Esophagus muscularis mucosa (tissue), 4 donors: ENCODE measurements around the gene KCNQ1. TPM values are rescaled to one million over a fixed set of nuclear protein-coding genes. Genes with fewer than 3 reads are reported as not detected.

Source experiments
- DNase-seq: peaks from one replicate; pipeline ENCODE4 v3.0.0-alpha.2; 2017; ENCODE audit errors: extremely low spot score
- H3K27ac ChIP-seq, 4 donors: fragments of 200-600 bp; sonication (generic); replicated peaks in 1 of 4; 1 replicate in 3 of 4; 2 replicates in 1 of 4; pipeline ENCODE4 v1.5.1; 2016 to 2019; ENCODE audit warnings: mild to moderate bottlenecking in 1 of 4
- H3K27me3 ChIP-seq, 4 donors: fragments of 200-600 bp; sonication (generic); one replicate each; pipeline versions ENCODE4 v1.5.1 to v1.6.0; 2016 to 2019
- H3K36me3 ChIP-seq, 4 donors: fragments of 200-600 bp; sonication (generic); one replicate each; pipeline ENCODE4 v1.5.1; 2016 to 2019
- H3K4me1 ChIP-seq, 4 donors: fragments of 200-600 bp; sonication (generic); one replicate each; pipeline ENCODE4 v1.5.1; 2016 to 2019
- H3K4me3 ChIP-seq, 4 donors: fragments of 200-600 bp; sonication (generic); 1 replicate in 2 of 4; 2 replicates in 2 of 4; pipeline ENCODE4 v1.5.1; 2016 to 2019; ENCODE audit warnings: mild to moderate bottlenecking in 4 of 4, moderate library complexity in 1 of 4
- H3K9me3 ChIP-seq, 4 donors: fragments of 200-600 bp; sonication (generic); 1 replicate in 3 of 4; 2 replicates in 1 of 4; pipeline ENCODE4 v1.5.1; 2016 to 2019
- CTCF ChIP-seq, 3 experiments: fragments of 200-600 bp in 2 of 3; fragments of 450-650 bp in 1 of 3; sonication (generic) in 2 of 3; IDR thresholded peaks; one replicate each; pipeline ENCODE4 v1.5.1; 2017 to 2019; ENCODE audit warnings: antibody characterized with exemption in 3 of 3, mild to moderate bottlenecking in 2 of 3, moderate library complexity in 1 of 3
- EP300 ChIP-seq: sonication (generic); formaldehyde crosslinking; IDR thresholded peaks from one replicate; pipeline ENCODE4 v1.6.1; 2017; ENCODE audit warnings: antibody characterized with exemption
- POLR2A ChIP-seq: fragments of 450-650 bp; IDR thresholded peaks from one replicate; pipeline ENCODE4 v1.6.1; 2017; ENCODE audit warnings: antibody characterized with exemption, moderate library complexity, mild to moderate bottlenecking, low read depth
- POLR2AphosphoS5 ChIP-seq, 2 donors: sonication (generic); formaldehyde crosslinking; IDR thresholded peaks; one replicate each; pipeline ENCODE4 v1.6.1; 2017; ENCODE audit warnings: antibody characterized with exemption in 2 of 2
- WGBS: methylation state at CpG from one replicate; pipeline ENCODE4 v1.1.5; 2018; 5-methylcytosine and 5-hydroxymethylcytosine counted together
- intact Hi-C: fragments of 100-400 bp; cut with DNase I; formaldehyde crosslinking; loops from one replicate; pipeline ENCODE4 v1.15.1; 2023
- total RNA-seq, 4 donors: library from RNA; depleted of rRNA; stranded (reverse); fragments of >200 nt; gene quantifications; one replicate each; pipeline versions ENCODE4 v1.1.0 to v1.2.1, GENCODE V29; 2016

Gene KCNQ1
- total RNA-seq, 4 donors from 2014 or later, result 2.1 to 5.9 (median 4.3) TPM

DNA sequence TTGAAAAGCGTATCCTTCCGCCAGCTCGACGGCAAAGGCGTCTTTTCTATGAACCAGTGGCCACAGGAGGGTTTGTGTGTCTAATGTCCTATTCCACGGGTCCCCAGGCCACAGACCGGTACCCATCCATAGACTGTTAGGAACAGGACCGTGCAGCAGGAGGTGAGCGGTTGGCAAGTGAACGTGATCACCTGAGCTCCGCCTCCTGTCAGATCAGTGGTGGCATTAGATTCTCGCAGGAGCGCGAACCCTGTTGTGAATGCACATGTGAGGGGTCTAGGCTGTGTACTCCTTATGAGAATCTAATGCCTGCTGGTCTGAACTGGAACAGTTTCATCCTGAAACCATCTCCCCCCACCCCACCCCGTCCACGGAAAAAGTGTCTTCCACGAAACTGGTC lies 317.6 kb downstream of the KCNQ1 start:
- no peak for TF ChIP-seq POLR2AphosphoS5 (IDR thresholded peaks at IDR 0.05)
- DNase-seq, result peak; percentile 92
- 93% methylated on average over 13 of the region's 17 CpGs for WGBS
- Histone ChIP-seq H3K27ac (no peak overlapping the region), H3K4me3 (no peak overlapping the region), H3K9me3 (no peaks in the 10 kb centered on the region), H3K4me1 (no peaks in the 10 kb centered on the region), H3K27me3 (no peaks in the 10 kb centered on the region), H3K36me3 (no peaks in the 10 kb centered on the region)
- intact Hi-C loops, result no loop called here

- DNase-seq, result peak; percentile 45
- intact Hi-C loops, result no loop called here
- WGBS, result 68% methylated on average over 4 of the region's 4 CpGs
These were observed 319.2 kb downstream of the KCNQ1 start for GRCh38 chr11:2763984-2764383.

GRCh38 chr11:2765491-2765890 lies 320.7 kb downstream of the KCNQ1 start:
- DNase-seq, result no peak
- Histone ChIP-seq H3K27me3 (no peaks in the 10 kb centered on the region), H3K4me1 (no peaks in the 10 kb centered on the region), H3K27ac (no peak overlapping the region), H3K4me3 (no peak overlapping the region), H3K36me3 (peaks cover 0 to 5% (median 0%) of the 10 kb centered on the region in 4 donors), H3K9me3 (no peaks in the 10 kb centered on the region)
- 92% methylated on average over 3 of the region's 3 CpGs for WGBS
- intact Hi-C loops, result no loop called here
- TF ChIP-seq EP300 (no peak), CTCF (IDR thresholded peaks at IDR 0.05) (no peak), POLR2AphosphoS5 (IDR thresholded peaks at IDR 0.05) (no peak), POLR2A (no peak)

More at GRCh38 chr11:2763984-2764383, 319.2 kb downstream of the KCNQ1 start:
- Histone ChIP-seq H3K9me3 (no peaks in the 10 kb centered on the region), H3K4me1 (no peaks in the 10 kb centered on the region), H3K27ac (no peak overlapping the region), H3K4me3 (no peak overlapping the region), H3K36me3 (peaks cover 0 to 3% (median 0%) of the 10 kb centered on the region in 4 donors), H3K27me3 (no peaks in the 10 kb centered on the region)
- no peak for TF ChIP-seq POLR2AphosphoS5 (IDR thresholded peaks at IDR 0.05)
- no peak for TF ChIP-seq EP300
- no peak for TF ChIP-seq CTCF (IDR thresholded peaks at IDR 0.05)
- TF ChIP-seq POLR2A, result no peak

DNA sequence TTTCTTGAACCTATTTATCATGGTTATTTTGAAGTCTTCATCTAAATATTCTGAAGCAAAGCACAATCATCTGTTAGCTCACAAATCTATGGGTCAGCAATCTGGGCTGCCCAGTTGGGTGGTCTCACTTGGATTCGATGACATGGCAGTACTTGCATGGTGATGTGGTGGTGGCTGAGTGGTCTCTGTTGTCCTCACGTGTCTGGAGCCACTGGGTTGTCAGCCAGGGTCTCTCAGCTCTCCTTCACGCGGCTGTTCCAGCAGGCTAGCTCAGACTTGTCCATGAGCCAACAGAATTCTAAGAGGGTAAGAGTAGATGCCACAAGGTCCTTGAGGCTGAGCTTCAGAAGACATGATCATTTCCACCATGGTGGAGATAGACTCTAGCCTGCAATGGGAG lies 321.4 kb downstream of the KCNQ1 start:
- Histone ChIP-seq H3K27ac (no peak overlapping the region), H3K27me3 (no peaks in the 10 kb centered on the region), H3K36me3 (peaks cover 0 to 5% (median 0%) of the 10 kb centered on the region in 4 donors), H3K4me1 (no peaks in the 10 kb centered on the region), H3K4me3 (no peak overlapping the region), H3K9me3 (no peaks in the 10 kb centered on the region)
- WGBS, result 98% methylated on average over 4 of the region's 4 CpGs
- no peak for TF ChIP-seq CTCF (IDR thresholded peaks at IDR 0.05)
- no peak for TF ChIP-seq POLR2AphosphoS5 (IDR thresholded peaks at IDR 0.05)
- intact Hi-C loops, result no loop called here
- DNase-seq, result peak; percentile 79

DNA sequence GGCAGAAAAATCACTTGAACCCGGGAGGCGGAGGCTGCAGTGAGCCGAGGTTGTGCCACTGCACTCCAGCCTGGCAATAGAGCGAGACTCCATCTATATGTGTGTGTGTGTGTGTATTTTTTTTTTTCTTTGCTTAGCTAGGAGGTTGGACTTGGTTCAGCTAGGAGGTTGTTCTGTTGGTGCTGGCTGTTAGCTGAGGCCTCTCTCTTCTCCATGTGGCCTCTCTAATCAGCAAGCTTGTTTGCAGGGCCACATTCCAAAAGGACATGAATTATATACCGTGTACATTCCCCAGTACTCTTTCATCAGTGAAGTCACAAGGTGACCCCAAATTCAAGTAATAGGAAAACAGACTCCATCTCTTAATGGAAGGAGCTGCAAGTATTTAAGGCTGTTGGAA lies 322.3 kb downstream of the KCNQ1 start:
- Histone ChIP-seq H3K4me3 (no peak overlapping the region), H3K9me3 (no peaks in the 10 kb centered on the region), H3K36me3 (peaks cover 0 to 5% (median 0%) of the 10 kb centered on the region in 4 donors), H3K27me3 (no peaks in the 10 kb centered on the region), H3K4me1 (no peaks in the 10 kb centered on the region), H3K27ac (no peak overlapping the region)
- no peak for DNase-seq
- 91% methylated on average over 5 of the region's 5 CpGs for whole genome bisulfite sequencing
- intact Hi-C loops, result no loop called here
- no peak for TF ChIP-seq CTCF (IDR thresholded peaks at IDR 0.05)
- TF ChIP-seq POLR2AphosphoS5 (IDR thresholded peaks at IDR 0.05), result no peak
- TF ChIP-seq EP300, result no peak
- TF ChIP-seq POLR2A, result no peak
